Measurements from ENCODE around the gene NDUFA12. TPM values are rescaled to one million over a fixed set of nuclear protein-coding genes. Genes with fewer than 3 reads are reported as not detected.

The NDUFA12 gene
- total and polyA plus RNA-seq, 2 of the 13 experiments (the other 11 are each of a cell fraction or from before 2014, with no cell fraction given), result 101 to 173 TPM

- ChIA-PET POLR2A (no interaction called here), CTCF (ENCODE audit: low intra/inter-chr PET ratio, low total read pairs) (no interaction called here)
- FAIRE-seq, result no peak
- intact Hi-C loops (cut with micrococcal nuclease; ENCODE audit: unreplicated experiment), result loop anchor here (5.0 kb wide), 1 partner anchor 103 kb away; no protein-coding TSS in a partner anchor
- DNase-seq (ENCODE audit: low spot score), result no peak
- TF ChIP-seq ZNF431 (CRISPR knock-in tag; IDR thresholded peaks at IDR 0.05; ENCODE audit: borderline replicate concordance, low read depth) (no peak), ZNF232 (CRISPR knock-in tag; IDR thresholded peaks at IDR 0.05; ENCODE audit: borderline replicate concordance) (no peak), BRD4 (CRISPR knock-in tag; IDR thresholded peaks at IDR 0.05) (no peak), NR2C2 (CRISPR knock-in tag; IDR thresholded peaks at IDR 0.05; ENCODE audit: borderline replicate concordance) (no peak), KDM6A (CRISPR knock-in tag; IDR thresholded peaks at IDR 0.05; ENCODE audit: low read depth) (no peak), ZNF724P (CRISPR knock-in tag; IDR thresholded peaks at IDR 0.05; ENCODE audit: borderline replicate concordance) (no peak)
- Histone ChIP-seq H3K4me2 (ENCODE audit: low read depth, low read length) (no peak overlapping the region), H4K20me1 (ENCODE audit: insufficient read depth, low read length) (no peaks in the 10 kb centered on the region), H2AFZ (ENCODE audit: low read length) (no peak overlapping the region), H3K9me3 (ENCODE audit: low read length) (no peaks in the 10 kb centered on the region), H3K27me3 (ENCODE audit: control insufficient read depth in 1 of 2, insufficient read depth in 2 of 2, low read length in 2 of 2) (no peaks in the 10 kb centered on the region; a peak in 1 of 5 replicates), H3K36me3 (replicated peaks in 1 of 2; ENCODE audit: control insufficient read depth in 1 of 2, insufficient read depth in 2 of 2, low read length in 2 of 2) (peaks cover 1 to 16% of the 10 kb centered on the region in 2 experiments; a peak in 3 of 5 replicates), H3K4me3 (replicated peaks in 1 of 3; ENCODE audit: insufficient read depth in 1 of 3, low read depth in 2 of 3, low read length in 3 of 3) (no peak overlapping the region), H3K4me1 (ENCODE audit: insufficient read depth, low read length) (no peaks in the 10 kb centered on the region), H3K27ac (ENCODE audit: extremely low read length, insufficient read depth, low read length) (no peak overlapping the region), H3K9ac (ENCODE audit: insufficient read depth, low read depth, low read length) (no peak overlapping the region), H3K79me2 (ENCODE audit: insufficient read depth, low read length) (no peaks in the 10 kb centered on the region)
- ATAC-seq, result no peak
- 92% methylated on average over 4 of the region's 4 CpGs for WGBS (ENCODE audit: low lambda C conversion rate)
- BruUV-seq (replicated peaks), result no TSS peak
- in situ Hi-C loops (cut with HindIII; ENCODE audit: extremely low pct_ligation_motif_present, low pct_unique_long_range_greater_than_20kb), result no loop called here
Observed at GRCh38 chr12:94979941-94980340, 23.6 kb downstream of the NDUFA12 start.

GRCh38 chr12:94977766-94978468 lies 25.6 kb downstream of the NDUFA12 start:
- no peak for DNase-seq (ENCODE audit: low spot score)
- peaks cover 1 to 2% of the 10 kb centered on the region in 2 experiments; a peak in 2 of 5 replicates for H3K36me3 ChIP-seq (replicated peaks in 1 of 2; ENCODE audit: control insufficient read depth in 1 of 2, insufficient read depth in 2 of 2, low read length in 2 of 2)
- no peak overlapping the region for H2AFZ ChIP-seq (ENCODE audit: low read length)
- H3K9ac ChIP-seq (ENCODE audit: insufficient read depth, low read depth, low read length), result no peak overlapping the region
- H3K9me3 ChIP-seq (ENCODE audit: low read length), result no peaks in the 10 kb centered on the region
- ChIA-PET CTCF (ENCODE audit: low intra/inter-chr PET ratio, low total read pairs) (no interaction called here), POLR2A (no interaction called here)
- H3K79me2 ChIP-seq (ENCODE audit: insufficient read depth, low read length), result no peaks in the 10 kb centered on the region
- no peak overlapping the region for H3K4me3 ChIP-seq (replicated peaks in 1 of 3; ENCODE audit: insufficient read depth in 1 of 3, low read depth in 2 of 3, low read length in 3 of 3)
- intact Hi-C loops (cut with micrococcal nuclease; ENCODE audit: unreplicated experiment), result no loop called here
- no peak for ATAC-seq
- no peaks in the 10 kb centered on the region for H4K20me1 ChIP-seq (ENCODE audit: insufficient read depth, low read length)
- no peak overlapping the region for H3K27ac ChIP-seq (ENCODE audit: extremely low read length, insufficient read depth, low read length)
- no peak for FAIRE-seq
- no TSS peak for BruUV-seq (replicated peaks)
- H3K4me1 ChIP-seq (ENCODE audit: insufficient read depth, low read length), result no peaks in the 10 kb centered on the region
- in situ Hi-C loops (cut with HindIII; ENCODE audit: extremely low pct_ligation_motif_present, low pct_unique_long_range_greater_than_20kb), result no loop called here
- H3K4me2 ChIP-seq (ENCODE audit: low read depth, low read length), result no peak overlapping the region
- H3K27me3 ChIP-seq (ENCODE audit: control insufficient read depth in 1 of 2, insufficient read depth in 2 of 2, low read length in 2 of 2), result no peaks in the 10 kb centered on the region; a peak in 1 of 5 replicates
- WGBS (ENCODE audit: low lambda C conversion rate), result 98% methylated on average over 4 of the region's 4 CpGs
- no peak for TF ChIP-seq ZNF761 (CRISPR knock-in tag; conservative IDR thresholded peaks at IDR 0.05)
- no peak for TF ChIP-seq ZBTB21 (CRISPR knock-in tag; IDR thresholded peaks at IDR 0.05)
- TF ChIP-seq ZNF891 (CRISPR knock-in tag; IDR thresholded peaks at IDR 0.05), result no peak
- no peak for TF ChIP-seq CEBPZ (IDR thresholded peaks at IDR 0.05; ENCODE audit: low read length)
- TF ChIP-seq SRSF1 (optimal IDR thresholded peaks at IDR 0.05; ENCODE audit: low read depth, low read length), result no peak
- TF ChIP-seq ZNF749 (CRISPR knock-in tag; IDR thresholded peaks at IDR 0.05; ENCODE audit: borderline replicate concordance), result no peak
